Stimulated activated CD8-positive, alpha-beta memory T cell treated with anti-CD3 and anti-CD28 coated beads, Interleukin-15, amount 100 ng/mL, for 1 hour (primary cell): ENCODE data around the gene POLR2E.
A peak's percentile ranks its signal among the peaks of the same experiment; 100 is the strongest.
"Not testable (repeated sequence)": the region's sequence is repeated elsewhere in the genome, so short reads cannot be mapped to it uniquely, and the experiment has no call there.

Source experiments
- DNase-seq: peaks from one replicate; pipeline ENCODE4 v3.0.0-alpha.2; 2020; ENCODE audit warnings: low read depth

The POLR2E gene

DNA sequence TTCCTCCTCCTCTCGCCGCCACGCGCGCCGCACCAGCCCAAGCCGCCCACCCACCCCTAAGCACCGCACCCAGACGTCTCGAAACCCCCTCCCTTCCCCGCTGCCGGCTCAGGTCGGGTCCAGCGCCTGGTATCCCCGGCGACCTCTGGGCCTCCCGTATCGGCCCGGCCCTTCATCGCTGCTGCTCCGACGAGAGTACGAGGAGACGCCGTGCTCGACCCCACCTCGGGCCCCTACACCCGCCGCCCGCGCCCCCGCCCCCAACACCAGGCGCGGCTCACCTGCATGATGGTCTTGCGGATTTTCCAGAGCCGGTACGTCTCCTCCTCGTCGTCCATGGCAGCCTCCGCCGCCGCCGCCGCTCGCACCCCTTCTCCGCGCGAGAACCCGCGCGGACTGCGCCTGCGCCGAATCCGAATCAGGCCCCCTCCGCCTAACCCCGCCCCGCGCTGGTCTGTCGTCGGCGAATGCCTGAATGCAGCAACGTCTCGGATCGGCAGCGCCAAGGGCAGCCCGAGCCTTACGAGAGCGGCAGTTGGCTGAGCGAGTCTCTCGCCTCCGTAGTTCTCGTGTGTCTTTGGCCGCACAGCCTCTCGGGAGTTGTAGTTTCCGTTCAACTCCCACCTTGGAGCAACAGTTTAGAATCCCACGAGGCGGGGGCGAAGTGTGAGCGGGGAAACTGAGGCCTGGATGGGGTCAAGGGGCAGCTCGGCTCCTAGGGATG is at the start of gene POLR2E:
TSS of gene POLR2E (minus strand) at position 398 of the 724 bp plus-strand sequence. CDS start at position 338, 60 bp downstream.
- peak; percentile 98 for DNase-seq

DNA sequence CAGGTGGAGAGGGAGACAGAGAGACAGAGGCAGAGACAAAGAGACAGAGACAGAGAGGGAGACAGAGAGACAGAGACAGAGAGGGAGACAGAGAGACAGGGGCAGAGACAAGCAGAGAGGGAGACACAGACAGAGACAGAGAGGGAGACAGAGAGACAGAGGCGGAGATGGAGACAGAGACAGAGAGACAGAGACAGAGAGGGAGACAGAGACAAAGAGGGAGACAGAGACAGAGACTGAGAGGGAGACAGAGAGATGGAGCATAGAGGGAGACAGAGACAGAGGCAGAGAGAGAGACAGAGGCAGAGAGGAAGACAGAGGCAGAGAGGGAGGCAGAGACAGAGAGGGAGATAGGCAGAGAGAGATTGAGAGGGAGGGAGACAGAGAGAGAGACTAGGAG is 49.6 kb upstream of the POLR2E start:
- no peak for DNase-seq

GRCh38 chr19:1143828-1144399 is 48.7 kb upstream of the POLR2E start:
- DNase-seq, result no peak

DNA sequence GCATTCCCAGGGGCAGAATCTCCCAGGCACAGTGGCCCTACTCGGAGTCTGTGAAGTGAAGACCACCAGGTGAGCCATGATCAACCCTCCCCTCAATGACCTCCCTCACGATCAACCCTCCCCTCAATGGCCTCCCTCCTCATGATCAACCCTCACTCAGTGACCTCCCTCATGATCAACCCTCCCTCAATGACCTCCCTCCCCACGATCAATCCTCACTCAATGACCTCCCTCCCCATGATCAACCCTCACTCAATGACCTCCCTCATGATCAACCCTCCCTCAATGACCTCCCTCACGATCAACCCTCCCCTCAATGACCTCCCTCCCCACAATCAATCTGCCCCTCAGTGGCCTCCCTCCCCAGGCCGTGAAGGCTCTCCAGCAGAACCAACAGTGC is 46.8 kb upstream of the POLR2E start:
- no peak for DNase-seq

GRCh38 chr19:1140272-1141027 is 45.3 kb upstream of the POLR2E start:
- DNase-seq, result no peak

DNA sequence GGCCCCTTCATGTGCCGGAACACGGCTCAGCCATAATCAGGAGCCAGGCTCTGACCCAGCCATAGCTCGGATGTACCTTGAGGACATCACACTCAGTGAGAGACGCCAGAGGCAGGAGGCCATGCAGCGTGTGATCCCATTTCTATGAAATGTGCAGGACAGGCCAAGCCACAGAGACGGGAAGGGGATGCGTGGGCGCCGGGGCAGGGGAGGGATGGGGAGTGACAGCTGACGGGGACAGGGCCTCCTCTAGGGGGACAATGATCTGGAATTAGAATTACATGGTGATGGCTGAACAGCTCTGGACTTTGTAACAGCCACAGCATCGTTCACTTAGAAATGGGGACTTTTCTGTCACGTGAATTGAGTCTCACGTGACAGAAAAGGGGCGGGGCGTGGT is 44.0 kb upstream of the POLR2E start:
- DNase-seq, result no peak

- DNase-seq, result no peak
Observed at GRCh38 chr19:1138121-1138520, 42.9 kb upstream of the POLR2E start.

DNA sequence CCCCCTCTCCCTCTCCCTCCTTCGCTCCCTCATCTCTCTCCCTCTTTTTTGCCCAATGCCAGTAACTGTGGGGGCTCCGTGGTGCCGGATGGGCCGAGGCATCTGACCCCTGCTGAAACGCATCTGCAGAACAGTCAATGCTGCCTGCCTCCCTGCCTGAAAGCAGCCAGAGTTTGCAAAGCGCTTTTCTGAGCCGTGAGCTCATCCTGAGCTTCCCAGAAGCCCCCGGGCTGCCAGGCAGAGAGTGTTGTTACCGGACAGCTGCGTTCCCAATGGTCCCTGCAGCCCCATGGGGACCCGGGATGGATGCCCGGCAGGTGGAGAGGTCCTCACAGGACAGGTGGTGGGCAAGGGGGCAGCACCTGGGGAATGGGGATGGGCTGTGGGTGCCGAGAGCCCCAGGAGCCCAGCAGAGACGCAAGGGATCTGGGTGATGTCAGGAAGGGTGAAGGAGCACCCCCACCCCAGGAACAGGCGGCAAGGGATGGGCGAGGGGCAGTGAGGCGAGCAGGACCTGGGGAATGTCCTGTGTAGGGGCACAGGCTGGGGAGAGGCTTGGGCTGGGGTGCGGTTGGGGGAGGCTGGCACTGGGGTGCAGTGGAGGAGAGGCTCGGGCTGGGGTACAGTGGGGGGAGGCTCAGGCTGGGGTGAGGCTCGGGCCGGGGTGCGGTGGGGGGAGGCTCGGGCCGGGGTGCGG is 41.6 kb upstream of the POLR2E start:
- DNase-seq, result no peak

GRCh38 chr19:1136201-1136600 is 41.0 kb upstream of the POLR2E start:
- DNase-seq, result no peak

GRCh38 chr19:1135454-1135853 is 40.3 kb upstream of the POLR2E start:
- no peak for DNase-seq

DNA sequence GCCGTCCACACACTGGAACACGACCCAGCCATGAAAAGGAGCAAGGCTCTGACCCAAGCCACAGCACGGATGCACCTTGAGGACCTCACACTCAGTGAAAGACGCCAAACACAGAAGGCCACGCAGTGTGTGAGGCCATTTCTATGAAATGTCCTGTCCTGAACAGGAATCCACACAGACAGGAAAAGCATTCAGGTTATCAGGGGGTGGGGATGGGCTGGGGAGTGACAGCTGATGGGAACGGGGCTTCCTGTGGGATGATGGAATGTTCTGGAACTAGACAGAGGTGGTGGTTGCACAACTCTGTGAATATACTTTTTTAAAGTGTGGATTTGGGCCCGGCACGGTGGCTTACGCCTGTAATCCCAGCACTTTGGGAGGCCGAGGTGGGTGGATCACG is 39.3 kb upstream of the POLR2E start:
- DNase-seq, result no peak

DNA sequence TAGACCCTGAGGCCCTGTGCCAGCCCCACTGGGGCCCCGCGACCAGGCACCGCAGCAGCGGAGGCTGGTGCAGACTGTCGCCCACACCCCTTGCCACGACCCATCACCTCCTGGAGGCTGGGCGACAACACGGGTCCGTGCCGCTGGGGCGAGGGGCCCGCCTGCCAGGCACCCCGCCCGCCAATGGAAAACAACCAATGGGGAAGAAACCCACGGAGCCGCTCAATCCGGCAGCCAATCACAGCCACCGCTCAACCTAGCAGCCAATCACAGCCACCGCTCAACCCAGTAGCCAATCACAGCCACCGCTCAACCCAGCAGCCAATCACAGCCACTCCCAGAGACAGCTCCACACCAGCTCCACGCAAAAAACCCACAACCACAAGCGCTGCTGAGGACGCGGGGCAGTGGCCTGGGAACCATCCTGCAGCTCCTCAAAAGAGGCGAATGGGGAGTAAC is 38.3 kb upstream of the POLR2E start:
- DNase-seq, result peak; percentile 22

GRCh38 chr19:1132552-1133383 is 37.6 kb upstream of the POLR2E start:
- DNase-seq, result no peak

GRCh38 chr19:1131718-1132551 is 36.8 kb upstream of the POLR2E start:
- DNase-seq, result peak; percentile 63

- DNase-seq, result no peak
Observed at GRCh38 chr19:1130771-1131717, 35.9 kb upstream of the POLR2E start.

- DNase-seq, result no peak
Observed at GRCh38 chr19:1129535-1129934, 34.4 kb upstream of the POLR2E start.

DNA sequence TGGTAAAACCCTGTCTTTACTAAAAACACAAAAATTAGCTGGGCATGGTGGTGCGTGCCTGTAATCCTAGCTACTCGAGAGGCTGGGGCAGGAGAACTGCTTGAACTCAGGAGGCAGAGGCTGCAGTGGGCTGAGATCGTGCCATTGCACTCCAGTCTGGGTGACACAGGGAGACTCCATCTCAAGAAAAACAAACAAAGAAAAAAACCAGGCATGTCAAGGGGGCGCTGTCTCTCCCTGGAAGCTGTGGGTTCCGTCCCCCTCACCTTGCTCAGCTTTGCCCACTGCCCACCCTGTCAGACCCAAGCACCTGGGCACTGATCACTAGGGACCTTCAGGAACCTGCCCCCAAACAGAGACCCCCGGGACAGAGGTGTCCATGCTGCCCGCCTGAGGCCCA is 33.9 kb upstream of the POLR2E start:
- DNase-seq, result not testable (repeated sequence)

DNA sequence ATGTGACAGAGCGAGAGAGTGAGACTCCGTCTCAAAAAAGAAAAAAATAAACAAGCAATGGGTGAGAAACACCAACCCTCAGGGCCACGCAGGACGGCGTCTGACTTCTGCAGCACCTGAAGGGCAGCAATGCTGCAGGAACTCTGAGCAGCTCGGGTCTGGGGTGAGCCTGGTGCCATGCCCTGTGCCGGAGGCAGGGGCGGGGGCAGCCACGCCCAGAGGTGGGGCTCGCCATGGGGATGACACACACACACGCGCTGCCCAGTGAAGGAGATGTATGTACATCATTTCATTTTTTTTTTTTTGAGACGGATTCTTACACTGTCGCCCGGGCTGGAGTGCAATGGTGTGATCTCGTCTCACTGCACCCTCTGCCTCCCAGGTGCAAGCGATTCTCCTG is 32.9 kb upstream of the POLR2E start:
- DNase-seq, result no peak

- no peak for DNase-seq
Observed at GRCh38 chr19:1126984-1127760, 32.0 kb upstream of the POLR2E start.
